SK-N-SH (cell line): ENCODE results near the gene RANBP9. TPM values are rescaled to one million over a fixed set of nuclear protein-coding genes. Genes with fewer than 3 reads are reported as not detected.

Experiments used
- CTCF ChIA-PET: fragments of 300-600, 350-600 bp; formaldehyde crosslinking; extraction: SDS; loops from one replicate; lab custom pipeline; 2021; lab: Yijun Ruan, JAX
- POLR2A ChIA-PET: fragments of 350-600 bp; sonication (Branson Sonifier 250); formaldehyde crosslinking; extraction: SDS; loops from one replicate; lab custom pipeline; 2020; ENCODE audit warnings: antibody characterized with exemption, inconsistent platforms; lab: Yijun Ruan, JAX
- DNase-seq: peaks from one replicate; pipeline ENCODE4 v3.0.0; 2012
- H2AFZ ChIP-seq: fragments of 200-600 bp; sonication (generic); 2 replicates; pipeline ENCODE4 v1.8.1; 2016; ENCODE audit warnings: antibody characterized with exemption, mild to moderate bottlenecking, low read depth
- H3F3A ChIP-seq: fragments of 200-600 bp; sonication (generic); replicated peaks from 2 replicates; pipeline ENCODE3; 2016; ENCODE audit warnings: antibody characterized with exemption, mild to moderate bottlenecking; ENCODE audit not compliant: insufficient read depth
- H3K27ac ChIP-seq, 2 experiments: fragments of 200-500 bp in 1 of 2; fragments of 200-600 bp in 1 of 2; sonication (Bioruptor generic) in 1 of 2; sonication (generic), shearing (Covaris generic) in 1 of 2; 2 replicates each; pipeline versions ENCODE4 v1.5.1 to v1.6.1; 2014 to 2016; ENCODE audit warnings: low read depth in 2 of 2, inconsistent platforms in 1 of 2, low read length in 1 of 2, mild to moderate bottlenecking in 1 of 2, mixed read lengths in 1 of 2
- H3K27me3 ChIP-seq: fragments of 200-600 bp; sonication (generic), shearing (Covaris generic); 2 replicates; pipeline ENCODE4 v1.6.1; 2016; ENCODE audit warnings: mixed run types; ENCODE audit not compliant: insufficient read depth
- H3K36me3 ChIP-seq, 2 experiments: fragments of 200-500 bp in 1 of 2; fragments of 200-600 bp in 1 of 2; sonication (Bioruptor generic) in 1 of 2; sonication (generic) in 1 of 2; replicated peaks in 1 of 2; 2 replicates each; pipeline versions ENCODE3 to v1.5.1; 2014 to 2016; ENCODE audit warnings: low read length in 1 of 2, mild to moderate bottlenecking in 1 of 2; ENCODE audit not compliant: insufficient read depth in 2 of 2, control insufficient read depth in 1 of 2
- H3K4me1 ChIP-seq, 2 experiments: fragments of 200-500 bp in 1 of 2; fragments of 200-600 bp in 1 of 2; sonication (Bioruptor generic) in 1 of 2; sonication (generic), shearing (Covaris generic) in 1 of 2; 2 replicates each; pipeline versions ENCODE4 v1.5.1 to v1.6.1; 2014 to 2016; ENCODE audit warnings: low read depth in 1 of 2, low read length in 1 of 2, mixed run types in 1 of 2; ENCODE audit not compliant: insufficient read depth in 2 of 2, control insufficient read depth in 1 of 2
- H3K4me2 ChIP-seq: fragments of 200-600 bp; sonication (generic), shearing (Covaris generic); 2 replicates; pipeline ENCODE4 v1.6.1; 2017; ENCODE audit warnings: mixed run types
- H3K4me3 ChIP-seq, 2 experiments: fragments of 200-500 bp in 1 of 2; fragments of 200-600 bp in 1 of 2; sonication (Bioruptor generic) in 1 of 2; sonication (generic), shearing (Covaris generic) in 1 of 2; 2 replicates each; pipeline versions ENCODE4 v1.5.1 to v1.8.1; 2014 to 2016; ENCODE audit warnings: low read depth in 2 of 2, inconsistent platforms in 1 of 2, low read length in 1 of 2, mild to moderate bottlenecking in 1 of 2, mixed read lengths in 1 of 2, moderate library complexity in 1 of 2
- H3K79me2 ChIP-seq: fragments of 200-600 bp; sonication (generic); 2 replicates; pipeline ENCODE4 v1.8.1; 2017; ENCODE audit warnings: mild to moderate bottlenecking; ENCODE audit not compliant: insufficient read depth
- H3K9ac ChIP-seq: fragments of 200-600 bp; sonication (generic); 2 replicates; pipeline ENCODE4 v1.6.1; 2017; ENCODE audit warnings: mixed run types
- H3K9me2 ChIP-seq: fragments of 200-600 bp; sonication (generic); 2 replicates; pipeline ENCODE4 v1.6.1; 2017; ENCODE audit warnings: mixed run types
- H3K9me3 ChIP-seq: fragments of 200-600 bp; sonication (generic); 2 replicates; pipeline ENCODE4 v1.6.1; 2017; ENCODE audit warnings: mixed run types, mild to moderate bottlenecking, moderate library complexity
- H4K20me1 ChIP-seq: fragments of 200-600 bp; sonication (generic); 2 replicates; pipeline ENCODE4 v1.6.1; 2017; ENCODE audit warnings: mild to moderate bottlenecking, mixed run types; ENCODE audit not compliant: insufficient read depth
- EZH2phosphoT487 ChIP-seq: fragments of 200-600 bp; sonication (generic); IDR thresholded peaks from 2 replicates; pipeline ENCODE4 v1.6.1; 2017; ENCODE audit warnings: low read depth, mixed run types, mild to moderate bottlenecking, antibody characterized with exemption, moderate library complexity, borderline replicate concordance
- FOSL2 ChIP-seq: IDR thresholded peaks from 2 replicates; pipeline ENCODE4 v1.4.0; 2012; ENCODE audit warnings: low read depth, mild to moderate bottlenecking, moderate library complexity, borderline replicate concordance
- FOXJ3 ChIP-seq: sonication (generic); formaldehyde crosslinking; IDR thresholded peaks from 2 replicates; pipeline ENCODE4 v1.5.1; 2020; ENCODE audit warnings: mild to moderate bottlenecking, missing genetic modification reagents
- FOXM1 ChIP-seq: IDR thresholded peaks from 2 replicates; pipeline ENCODE4 v1.4.0; 2012; ENCODE audit warnings: low read depth, mild to moderate bottlenecking
- GABPA ChIP-seq: IDR thresholded peaks from 2 replicates; pipeline ENCODE4 v1.4.0; 2012; ENCODE audit warnings: low read depth, mild to moderate bottlenecking
- RAD21 ChIP-seq: IDR thresholded peaks from 2 replicates; pipeline ENCODE4 v1.6.1; 2012; ENCODE audit warnings: mild to moderate bottlenecking, low read length
- RXRA ChIP-seq: IDR thresholded peaks from 2 replicates; pipeline ENCODE4 v1.4.0; 2012; ENCODE audit warnings: low read depth, mild to moderate bottlenecking, borderline replicate concordance
- SIN3A ChIP-seq: IDR thresholded peaks from 2 replicates; pipeline ENCODE4 v1.6.1; 2012; ENCODE audit warnings: low read depth, mild to moderate bottlenecking, low read length, moderate library complexity, borderline replicate concordance
- SMC3 ChIP-seq: IDR thresholded peaks from 2 replicates; pipeline ENCODE4 v1.6.1; 2012; ENCODE audit warnings: low read depth, low read length, improper control_type of control experiment
- TEAD4 ChIP-seq: IDR thresholded peaks from 2 replicates; pipeline ENCODE4 v1.4.0; 2012; ENCODE audit warnings: mild to moderate bottlenecking, borderline replicate concordance; ENCODE audit not compliant: insufficient read depth
- USF1 ChIP-seq: IDR thresholded peaks from 2 replicates; pipeline ENCODE4 v1.4.0; 2012; ENCODE audit warnings: low read depth, borderline replicate concordance
- YY1 ChIP-seq: IDR thresholded peaks from 2 replicates; pipeline ENCODE4 v1.4.0; 2012; ENCODE audit warnings: low read depth, mild to moderate bottlenecking
- WGBS: methylation state at CpG from one replicate; pipeline ENCODE4 v1.1.6; 2017; ENCODE audit warnings: low lambda C conversion rate; 5-methylcytosine and 5-hydroxymethylcytosine counted together
- polyA plus RNA-seq, 3 experiments: library from polyadenylated mRNA; depleted of rRNA; stranded (reverse); fragments of >200 nt; gene quantifications; 2 replicates each; pipeline ENCODE4 v1.2.3, GENCODE V29; 2012
- TF ChIP-seq, protein P1 (sequence below): IDR thresholded peaks from 2 replicates; pipeline ENCODE4 v1.4.0; 2012; ENCODE audit warnings: low read depth
- TF ChIP-seq, protein P2 (sequence below): IDR thresholded peaks from 2 replicates; pipeline ENCODE4 v1.4.0; 2012; ENCODE audit warnings: low read depth, borderline replicate concordance
- TF ChIP-seq, protein P3 (sequence below): fragments of 150-350 bp; IDR thresholded peaks from 2 replicates; pipeline ENCODE4 v1.6.1; 2017; ENCODE audit warnings: antibody characterized with exemption, low read length, low read depth, borderline replicate concordance
- TF ChIP-seq, protein P4 (sequence below): IDR thresholded peaks from 2 replicates; pipeline ENCODE4 v1.6.1; 2012; ENCODE audit warnings: mild to moderate bottlenecking, low read depth, low read length, moderate library complexity

Gene RANBP9
- polyA plus RNA-seq, 1 of the 3 experiments (the other 2 are of a cell fraction), result 20.4 TPM

DNA sequence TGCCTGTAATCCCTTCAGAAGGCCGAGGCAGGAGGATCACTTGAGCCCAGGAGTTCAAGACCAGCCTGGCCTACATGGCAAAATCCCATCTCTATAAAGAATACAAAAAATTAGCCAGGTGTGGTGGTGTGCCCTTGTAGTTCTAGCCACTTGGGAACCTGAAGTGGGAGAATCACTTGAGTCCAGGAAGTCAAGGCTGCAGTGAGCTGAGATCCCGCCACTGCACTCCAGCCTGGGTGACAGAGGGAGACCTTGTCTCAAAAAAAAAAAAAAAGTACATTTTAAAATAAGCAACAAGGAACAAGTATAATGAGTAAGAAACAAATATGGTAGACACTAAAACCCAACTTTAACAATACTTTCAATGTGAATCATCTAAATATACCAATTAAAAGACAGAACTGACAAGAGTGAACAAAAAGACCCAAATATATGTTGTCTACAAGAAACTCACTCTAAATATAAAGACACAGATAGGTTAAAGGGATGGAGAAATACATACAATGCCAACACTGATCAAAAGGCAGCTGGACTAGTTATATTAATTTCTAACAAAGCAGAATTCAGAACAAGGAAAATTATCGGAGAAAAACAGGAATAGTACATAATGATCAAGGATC lies 37.7 kb downstream of the RANBP9 start:
- TF ChIP-seq EZH2phosphoT487 (no peak), RXRA (no peak), RAD21 (no peak), GABPA (no peak), SMC3 (no peak), YY1 (no peak), TEAD4 (no peak), SIN3A (no peak), FOXJ3 (no peak), USF1 (no peak), FOXM1 (no peak), FOSL2 (no peak)
- TF ChIP-seq, protein P1, sequence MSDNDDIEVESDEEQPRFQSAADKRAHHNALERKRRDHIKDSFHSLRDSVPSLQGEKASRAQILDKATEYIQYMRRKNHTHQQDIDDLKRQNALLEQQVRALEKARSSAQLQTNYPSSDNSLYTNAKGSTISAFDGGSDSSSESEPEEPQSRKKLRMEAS, result no peak
- TF ChIP-seq, protein P2, sequence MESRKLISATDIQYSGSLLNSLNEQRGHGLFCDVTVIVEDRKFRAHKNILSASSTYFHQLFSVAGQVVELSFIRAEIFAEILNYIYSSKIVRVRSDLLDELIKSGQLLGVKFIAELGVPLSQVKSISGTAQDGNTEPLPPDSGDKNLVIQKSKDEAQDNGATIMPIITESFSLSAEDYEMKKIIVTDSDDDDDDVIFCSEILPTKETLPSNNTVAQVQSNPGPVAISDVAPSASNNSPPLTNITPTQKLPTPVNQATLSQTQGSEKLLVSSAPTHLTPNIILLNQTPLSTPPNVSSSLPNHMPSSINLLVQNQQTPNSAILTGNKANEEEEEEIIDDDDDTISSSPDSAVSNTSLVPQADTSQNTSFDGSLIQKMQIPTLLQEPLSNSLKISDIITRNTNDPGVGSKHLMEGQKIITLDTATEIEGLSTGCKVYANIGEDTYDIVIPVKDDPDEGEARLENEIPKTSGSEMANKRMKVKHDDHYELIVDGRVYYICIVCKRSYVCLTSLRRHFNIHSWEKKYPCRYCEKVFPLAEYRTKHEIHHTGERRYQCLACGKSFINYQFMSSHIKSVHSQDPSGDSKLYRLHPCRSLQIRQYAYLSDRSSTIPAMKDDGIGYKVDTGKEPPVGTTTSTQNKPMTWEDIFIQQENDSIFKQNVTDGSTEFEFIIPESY, result no peak
- TF ChIP-seq, protein P3, sequence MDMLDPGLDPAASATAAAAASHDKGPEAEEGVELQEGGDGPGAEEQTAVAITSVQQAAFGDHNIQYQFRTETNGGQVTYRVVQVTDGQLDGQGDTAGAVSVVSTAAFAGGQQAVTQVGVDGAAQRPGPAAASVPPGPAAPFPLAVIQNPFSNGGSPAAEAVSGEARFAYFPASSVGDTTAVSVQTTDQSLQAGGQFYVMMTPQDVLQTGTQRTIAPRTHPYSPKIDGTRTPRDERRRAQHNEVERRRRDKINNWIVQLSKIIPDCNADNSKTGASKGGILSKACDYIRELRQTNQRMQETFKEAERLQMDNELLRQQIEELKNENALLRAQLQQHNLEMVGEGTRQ, result no peak
- TF ChIP-seq, protein P4, sequence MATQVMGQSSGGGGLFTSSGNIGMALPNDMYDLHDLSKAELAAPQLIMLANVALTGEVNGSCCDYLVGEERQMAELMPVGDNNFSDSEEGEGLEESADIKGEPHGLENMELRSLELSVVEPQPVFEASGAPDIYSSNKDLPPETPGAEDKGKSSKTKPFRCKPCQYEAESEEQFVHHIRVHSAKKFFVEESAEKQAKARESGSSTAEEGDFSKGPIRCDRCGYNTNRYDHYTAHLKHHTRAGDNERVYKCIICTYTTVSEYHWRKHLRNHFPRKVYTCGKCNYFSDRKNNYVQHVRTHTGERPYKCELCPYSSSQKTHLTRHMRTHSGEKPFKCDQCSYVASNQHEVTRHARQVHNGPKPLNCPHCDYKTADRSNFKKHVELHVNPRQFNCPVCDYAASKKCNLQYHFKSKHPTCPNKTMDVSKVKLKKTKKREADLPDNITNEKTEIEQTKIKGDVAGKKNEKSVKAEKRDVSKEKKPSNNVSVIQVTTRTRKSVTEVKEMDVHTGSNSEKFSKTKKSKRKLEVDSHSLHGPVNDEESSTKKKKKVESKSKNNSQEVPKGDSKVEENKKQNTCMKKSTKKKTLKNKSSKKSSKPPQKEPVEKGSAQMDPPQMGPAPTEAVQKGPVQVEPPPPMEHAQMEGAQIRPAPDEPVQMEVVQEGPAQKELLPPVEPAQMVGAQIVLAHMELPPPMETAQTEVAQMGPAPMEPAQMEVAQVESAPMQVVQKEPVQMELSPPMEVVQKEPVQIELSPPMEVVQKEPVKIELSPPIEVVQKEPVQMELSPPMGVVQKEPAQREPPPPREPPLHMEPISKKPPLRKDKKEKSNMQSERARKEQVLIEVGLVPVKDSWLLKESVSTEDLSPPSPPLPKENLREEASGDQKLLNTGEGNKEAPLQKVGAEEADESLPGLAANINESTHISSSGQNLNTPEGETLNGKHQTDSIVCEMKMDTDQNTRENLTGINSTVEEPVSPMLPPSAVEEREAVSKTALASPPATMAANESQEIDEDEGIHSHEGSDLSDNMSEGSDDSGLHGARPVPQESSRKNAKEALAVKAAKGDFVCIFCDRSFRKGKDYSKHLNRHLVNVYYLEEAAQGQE, result no peak
- Histone ChIP-seq H3F3A (peaks cover 9% of the 10 kb centered on the region), H3K9me2 (no peaks in the 10 kb centered on the region), H3K27ac (no peak overlapping the region), H3K9me3 (0 out of 2 replicates have a peak, but pooled peaks cover 1% of the 10 kb centered on the region), H3K36me3 (peaks cover 0 to 19% of the 10 kb centered on the region in 2 experiments), H4K20me1 (peaks cover 6% of the 10 kb centered on the region), H3K27me3 (no peaks in the 10 kb centered on the region), H2AFZ (no peak overlapping the region), H3K79me2 (peaks cover 100% of the 10 kb centered on the region), H3K4me3 (no peak overlapping the region), H3K9ac (no peak overlapping the region), H3K4me1 (no peaks in the 10 kb centered on the region), H3K4me2 (no peak overlapping the region)
- WGBS, result over 99% methylated on average over 3 of the region's 3 CpGs
- CTCF ChIA-PET, result no interaction called here
- POLR2A ChIA-PET, result no interaction called here
- no peak for DNase-seq
